Measurements from ENCODE around the gene MFSD11.
"Not testable (repeated sequence)": the region's sequence is repeated elsewhere in the genome, so short reads cannot be mapped to it uniquely, and the experiment has no call there.

The MFSD11 gene

DNA sequence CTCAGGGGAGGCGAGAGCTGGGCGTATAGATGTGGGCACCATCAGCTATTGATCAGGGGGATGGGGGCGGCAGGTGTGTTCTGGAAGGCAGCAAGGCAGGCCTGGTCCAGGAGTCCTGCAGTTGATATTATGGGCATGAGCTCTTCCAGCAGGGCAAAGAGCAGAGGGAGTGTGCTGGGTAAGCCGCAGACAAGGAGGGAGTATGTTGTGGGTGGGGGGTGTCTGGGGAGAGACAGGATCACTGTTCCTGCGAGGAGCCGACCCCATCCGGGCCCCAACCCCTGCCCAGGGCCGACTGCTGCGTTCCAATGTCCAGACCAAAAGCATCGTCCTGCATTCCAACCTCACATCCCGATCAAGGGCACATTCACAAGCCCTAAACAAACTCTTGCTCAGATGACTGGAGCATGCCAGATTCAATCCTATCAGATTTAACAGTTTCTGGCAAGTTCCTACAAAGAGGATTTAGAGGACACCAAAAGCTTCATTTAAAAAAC is 36.4 kb upstream of the MFSD11 start:
- Mint-ChIP-seq H3K4me1 (ENCODE audit: low read depth) (no peaks in the 10 kb centered on the region), H3K27me3 (ENCODE audit: low read depth) (peaks cover 2% of the 10 kb centered on the region), H3K9me3 (no peaks in the 10 kb centered on the region), H3K27ac (no peak overlapping the region), H3K4me3 (no peak overlapping the region), H3K36me3 (ENCODE audit: low read depth) (no peaks in the 10 kb centered on the region)
- no peak for DNase-seq (ENCODE audit: low spot score)

DNA sequence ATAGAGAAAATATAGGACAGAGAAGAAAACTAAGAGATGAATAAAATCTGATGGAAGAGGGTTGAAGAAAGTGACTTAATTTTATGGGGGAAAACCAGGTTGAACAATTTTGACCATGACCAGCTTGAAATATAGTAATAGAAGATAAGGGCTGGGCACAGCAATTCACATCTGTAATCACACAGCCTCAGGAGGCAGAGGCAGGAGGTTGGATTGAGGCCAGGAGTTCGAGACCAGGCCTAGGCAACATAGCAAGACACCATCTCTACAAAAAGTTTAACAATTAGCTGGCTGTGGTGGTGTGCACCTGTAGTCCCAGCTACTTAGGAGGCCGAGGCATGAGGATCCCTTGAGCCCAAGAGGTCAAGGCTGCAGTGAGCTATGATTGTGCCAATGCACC is 35.8 kb upstream of the MFSD11 start:
- no peak overlapping the region for H3K27ac Mint-ChIP-seq
- H3K27me3 Mint-ChIP-seq (ENCODE audit: low read depth) = peaks cover 2% of the 10 kb centered on the region
- no peaks in the 10 kb centered on the region for H3K36me3 Mint-ChIP-seq (ENCODE audit: low read depth)
- H3K4me1 Mint-ChIP-seq (ENCODE audit: low read depth) = no peaks in the 10 kb centered on the region
- no peaks in the 10 kb centered on the region for H3K9me3 Mint-ChIP-seq
- no peak for DNase-seq (ENCODE audit: low spot score)
- H3K4me3 Mint-ChIP-seq = no peak overlapping the region

DNA sequence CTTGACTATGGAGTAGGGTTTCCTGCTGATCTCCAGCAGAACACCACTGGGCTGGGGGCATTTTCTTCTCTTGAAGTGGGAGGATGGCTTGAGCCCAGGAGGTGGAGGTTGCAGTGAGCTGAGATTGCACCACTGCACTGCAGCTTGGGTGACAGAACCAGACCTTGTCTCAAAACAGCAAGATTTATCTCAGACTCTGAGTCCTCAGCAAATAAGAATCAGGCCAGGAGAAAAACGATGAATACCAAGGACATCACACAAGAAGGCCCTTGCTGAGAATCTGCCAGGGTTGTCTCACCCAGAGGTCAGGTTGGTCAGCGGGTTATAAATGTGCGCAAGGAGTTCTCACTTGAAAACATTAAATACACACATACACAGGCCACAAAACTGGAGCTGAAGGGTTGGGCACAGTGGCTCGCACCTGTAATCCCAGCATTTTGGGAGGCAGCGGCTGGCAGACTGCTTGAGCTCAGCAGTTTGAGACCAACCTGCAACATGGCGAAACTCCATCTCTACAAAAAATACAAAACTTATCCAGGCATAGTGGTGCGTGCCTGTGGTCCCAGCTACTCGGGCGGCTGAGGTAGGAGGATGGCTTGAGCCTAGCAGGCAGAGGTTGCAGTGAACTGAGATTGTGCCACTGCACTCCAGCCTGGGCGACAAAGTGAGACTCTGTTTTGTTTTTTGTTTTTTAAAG is 34.8 kb upstream of the MFSD11 start:
- Mint-ChIP-seq H3K4me3 (no peak overlapping the region), H3K36me3 (ENCODE audit: low read depth) (no peaks in the 10 kb centered on the region), H3K27ac (no peak overlapping the region), H3K27me3 (ENCODE audit: low read depth) (no peaks in the 10 kb centered on the region), H3K4me1 (ENCODE audit: low read depth) (no peaks in the 10 kb centered on the region), H3K9me3 (no peaks in the 10 kb centered on the region)
- DNase-seq (ENCODE audit: low spot score) = no peak

DNA sequence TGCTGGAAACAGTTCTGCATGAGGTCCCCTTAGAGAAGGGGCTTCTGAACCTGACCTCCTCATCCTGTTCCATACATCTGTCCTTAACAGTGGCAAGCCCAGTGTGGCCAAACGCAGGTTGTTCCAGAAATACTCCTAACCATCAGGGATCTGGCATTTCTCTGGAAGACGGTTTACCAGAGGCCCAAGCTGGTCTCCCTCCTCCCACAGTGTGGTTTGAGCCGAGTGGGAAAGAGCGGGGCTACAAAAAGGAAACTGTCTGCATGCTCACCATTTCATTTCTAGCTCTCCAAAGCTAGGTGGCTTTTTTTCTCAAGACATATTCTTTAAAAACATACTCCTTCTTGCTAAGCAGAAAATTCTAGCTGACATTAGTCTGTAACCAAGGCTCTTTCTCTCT is 33.1 kb upstream of the MFSD11 start:
- Mint-ChIP-seq H3K4me1 (ENCODE audit: low read depth) (peaks cover 2% of the 10 kb centered on the region), H3K36me3 (ENCODE audit: low read depth) (no peaks in the 10 kb centered on the region), H3K9me3 (no peaks in the 10 kb centered on the region), H3K27me3 (ENCODE audit: low read depth) (peaks cover 11% of the 10 kb centered on the region), H3K4me3 (no peak overlapping the region), H3K27ac (no peak overlapping the region)
- no peak for DNase-seq (ENCODE audit: low spot score)

DNA sequence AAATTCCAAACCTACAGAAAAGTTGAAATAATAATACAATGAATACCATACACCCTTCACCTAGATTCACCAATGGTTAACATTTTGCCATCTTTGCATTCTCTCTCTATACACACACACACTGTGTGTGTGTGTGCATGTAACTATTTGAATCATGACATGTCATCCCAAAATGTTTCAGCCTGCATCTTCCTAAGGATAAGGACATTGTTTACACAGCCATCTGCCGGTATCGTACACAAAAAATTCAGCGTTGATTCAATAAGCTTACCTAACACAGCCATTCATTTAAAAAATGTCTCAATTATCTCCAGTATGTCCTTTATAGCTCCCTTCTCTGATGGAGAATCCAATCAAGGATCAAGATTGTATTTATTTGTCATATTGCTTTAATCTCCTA is 31.1 kb upstream of the MFSD11 start:
- H3K27me3 Mint-ChIP-seq (ENCODE audit: low read depth) = peaks cover 11% of the 10 kb centered on the region
- DNase-seq (ENCODE audit: low spot score) = no peak
- H3K27ac Mint-ChIP-seq = no peak overlapping the region
- no peaks in the 10 kb centered on the region for H3K36me3 Mint-ChIP-seq (ENCODE audit: low read depth)
- H3K9me3 Mint-ChIP-seq = no peaks in the 10 kb centered on the region
- no peak overlapping the region for H3K4me3 Mint-ChIP-seq
- peaks cover 7% of the 10 kb centered on the region for H3K4me1 Mint-ChIP-seq (ENCODE audit: low read depth)

DNA sequence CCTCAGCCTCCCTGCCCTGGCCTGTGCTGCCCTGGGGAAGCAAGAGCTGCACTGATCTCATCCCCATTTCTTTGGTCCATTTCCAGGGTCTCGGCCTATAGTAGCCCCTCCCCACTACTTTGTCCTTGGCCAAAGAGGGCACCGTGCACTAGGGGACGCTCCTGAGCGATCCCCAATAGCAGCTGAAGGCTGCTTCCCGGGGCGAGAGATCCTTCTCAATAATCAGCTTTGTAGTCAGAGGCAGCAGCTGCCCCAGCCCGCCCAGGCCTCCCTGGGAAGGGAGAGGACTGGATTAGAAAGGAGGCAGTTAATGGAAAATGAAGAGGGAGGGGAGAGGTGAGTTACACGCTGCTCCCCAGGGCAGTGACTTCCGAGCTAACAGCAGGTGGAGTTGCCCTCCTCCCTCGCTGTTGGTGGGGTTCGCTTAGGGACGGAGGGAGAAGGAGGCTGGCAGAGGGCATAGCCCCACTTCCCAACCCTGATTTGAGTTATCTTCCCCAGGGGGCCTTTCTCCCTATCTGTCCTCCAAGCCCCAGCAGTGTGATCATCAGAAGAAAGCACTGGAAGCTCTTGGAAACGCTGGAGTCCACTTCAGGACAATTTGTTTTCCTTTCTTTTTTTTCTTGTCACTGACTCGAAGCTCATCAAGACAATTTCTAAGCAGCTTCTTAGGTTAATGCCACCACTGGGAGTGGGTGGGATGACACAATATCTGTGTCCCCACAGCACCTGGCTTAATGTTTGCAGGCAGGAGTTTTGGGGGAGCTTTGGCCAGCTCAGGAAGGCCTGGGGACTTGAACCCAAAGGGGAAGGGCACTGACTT is 29.7 kb upstream of the MFSD11 start:
- H3K4me3 Mint-ChIP-seq = no peak overlapping the region
- peaks cover 9% of the 10 kb centered on the region for H3K4me1 Mint-ChIP-seq (ENCODE audit: low read depth)
- no peaks in the 10 kb centered on the region for H3K9me3 Mint-ChIP-seq
- H3K27ac Mint-ChIP-seq = no peak overlapping the region
- H3K27me3 Mint-ChIP-seq (ENCODE audit: low read depth) = peaks cover 11% of the 10 kb centered on the region
- no peak for DNase-seq (ENCODE audit: low spot score)
- H3K36me3 Mint-ChIP-seq (ENCODE audit: low read depth) = peaks cover 4% of the 10 kb centered on the region

DNA sequence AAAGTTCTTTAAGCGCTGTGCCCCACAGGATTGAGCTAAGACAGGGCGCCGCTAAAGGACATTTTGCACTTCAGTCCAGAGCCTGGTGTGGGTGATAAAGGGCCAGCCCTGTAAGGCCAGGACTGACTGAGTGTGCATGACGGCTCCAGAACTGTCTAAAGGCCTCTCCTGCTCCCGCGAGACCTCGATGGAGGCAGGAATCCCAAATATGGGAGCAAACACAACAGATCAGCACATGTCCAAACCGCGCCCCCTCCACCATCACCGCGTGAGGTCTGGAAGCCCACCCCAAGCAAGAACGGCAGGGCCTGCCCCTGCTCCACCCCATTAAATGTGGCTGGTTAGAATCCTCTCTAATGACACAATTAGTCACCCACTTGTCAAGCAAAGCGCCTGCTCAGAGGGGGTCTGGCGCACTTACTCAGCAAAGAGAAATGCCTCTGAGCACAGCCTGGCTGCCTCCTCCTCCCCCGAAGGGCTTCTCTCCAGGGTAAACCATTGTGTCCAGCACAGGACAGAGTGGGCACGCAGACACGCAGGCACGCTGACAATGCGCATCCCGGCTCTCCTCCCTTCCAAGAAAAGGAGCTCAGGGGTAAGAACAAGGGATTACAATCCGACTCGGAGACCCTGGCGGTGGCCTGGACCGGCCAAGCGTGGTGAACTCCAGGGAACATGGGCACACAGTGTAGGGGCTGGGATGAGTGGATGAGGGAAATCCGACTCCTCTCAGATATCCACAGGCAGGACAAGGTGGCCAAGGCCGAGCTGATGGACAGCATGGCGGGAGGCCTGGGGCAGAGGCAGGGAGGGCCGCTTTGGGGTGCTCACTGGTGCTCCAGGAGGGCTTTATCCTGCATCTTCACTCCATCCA is 28.6 kb upstream of the MFSD11 start:
- Mint-ChIP-seq H3K36me3 (ENCODE audit: low read depth) (peaks cover 14% of the 10 kb centered on the region), H3K27me3 (ENCODE audit: low read depth) (peaks cover 11% of the 10 kb centered on the region), H3K9me3 (no peaks in the 10 kb centered on the region), H3K4me3 (peak overlapping the region; percentile 73), H3K4me1 (ENCODE audit: low read depth) (peaks cover 19% of the 10 kb centered on the region), H3K27ac (no peak overlapping the region)
- DNase-seq (ENCODE audit: low spot score) = no peak

DNA sequence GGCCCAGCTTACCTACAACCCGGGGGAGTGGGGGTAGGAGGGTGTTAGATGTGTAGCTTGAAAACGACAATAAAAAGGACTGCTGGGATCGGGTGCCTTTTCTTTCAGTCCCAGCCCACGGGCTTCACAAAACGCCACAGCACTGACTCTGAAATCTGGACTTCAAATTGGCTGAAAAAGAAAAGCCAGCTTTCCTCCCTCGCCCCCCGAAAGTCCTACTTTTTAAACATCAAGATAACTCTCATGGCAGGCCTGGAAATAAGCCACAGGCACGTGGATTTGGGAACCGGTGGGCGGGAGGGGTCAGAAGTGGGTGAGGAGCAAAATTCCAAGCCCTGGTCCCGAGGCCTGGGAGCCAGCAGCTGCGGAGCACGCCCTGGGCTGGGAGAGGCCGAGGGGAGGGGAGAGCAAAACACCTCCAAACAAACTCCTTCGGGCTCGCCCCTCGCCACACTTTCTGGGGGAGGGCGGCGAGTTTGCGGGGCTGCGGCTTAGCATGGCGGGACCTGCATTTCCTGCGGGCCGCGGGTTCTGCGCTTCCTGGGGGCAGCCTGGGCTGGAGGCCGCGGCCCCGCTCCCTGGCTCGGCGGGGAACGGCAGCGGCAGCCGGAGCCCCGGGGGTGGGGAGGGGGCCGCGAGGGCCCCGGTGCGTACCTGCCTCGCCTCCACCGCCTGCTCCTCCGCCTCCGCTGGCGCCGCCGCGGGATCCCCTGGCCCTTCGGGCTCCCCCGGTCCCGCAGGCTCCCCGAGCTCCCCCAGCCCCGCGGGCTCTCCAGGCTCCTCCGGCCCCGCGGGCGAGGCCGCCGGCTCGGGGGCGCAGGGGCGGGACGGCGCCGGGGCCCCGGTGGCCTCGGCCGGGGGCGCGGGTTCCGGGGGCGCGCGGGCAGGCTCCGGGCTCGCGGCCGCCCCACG is 27.7 kb upstream of the MFSD11 start:
- Mint-ChIP-seq H3K4me1 (ENCODE audit: low read depth) (peaks cover 26% of the 10 kb centered on the region), H3K36me3 (ENCODE audit: low read depth) (peaks cover 19% of the 10 kb centered on the region), H3K4me3 (peak overlapping the region; percentile 73), H3K27me3 (ENCODE audit: low read depth) (peaks cover 11% of the 10 kb centered on the region)
- H3K9me3 Mint-ChIP-seq; DNase-seq (ENCODE audit: low spot score); H3K27ac Mint-ChIP-seq: not testable (repeated sequence)

DNA sequence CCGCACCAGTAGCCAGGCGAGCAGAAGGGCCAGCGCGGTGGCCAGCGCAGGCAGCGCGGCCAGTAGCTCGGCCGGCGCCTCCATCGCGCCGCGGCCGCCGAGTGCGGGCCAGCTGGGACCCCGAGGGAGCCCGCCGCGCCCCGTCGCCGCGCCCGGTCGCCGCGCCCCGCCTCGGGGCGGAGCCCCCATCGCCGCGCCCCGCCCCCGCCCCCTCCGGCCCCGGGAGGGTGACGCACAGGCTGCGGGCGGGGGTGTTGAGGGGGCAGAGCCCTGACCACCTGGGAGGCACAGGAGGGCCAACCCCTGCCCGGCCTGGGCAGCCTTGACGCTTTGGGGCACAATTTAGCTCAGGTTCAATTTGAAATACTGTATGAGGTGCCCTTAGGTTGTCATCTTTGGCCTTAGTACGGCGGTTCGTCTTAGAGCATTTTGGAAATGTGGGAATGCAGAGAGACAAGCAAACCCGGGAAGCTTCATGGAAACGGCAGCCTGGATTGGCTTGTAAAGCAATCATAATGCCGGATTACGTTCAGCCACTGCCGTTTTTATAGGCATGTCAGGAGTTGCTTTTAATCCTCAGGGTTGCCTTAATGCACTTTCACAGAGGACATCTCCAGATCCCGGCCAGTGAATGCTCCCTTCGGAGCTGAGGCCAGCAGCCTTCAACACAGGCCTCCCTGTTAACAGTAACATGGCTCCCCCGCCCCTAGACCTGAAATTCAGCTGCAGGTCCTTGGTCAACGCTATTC is 26.9 kb upstream of the MFSD11 start, which contains the start of gene MXRA7:
Gene MXRA7, minus strand, starts transcription at position 103 of the 749 bp plus-strand sequence. Its CDS starts 19 bp downstream, at position 84.
- peak; percentile 67 for DNase-seq (ENCODE audit: low spot score)

DNA sequence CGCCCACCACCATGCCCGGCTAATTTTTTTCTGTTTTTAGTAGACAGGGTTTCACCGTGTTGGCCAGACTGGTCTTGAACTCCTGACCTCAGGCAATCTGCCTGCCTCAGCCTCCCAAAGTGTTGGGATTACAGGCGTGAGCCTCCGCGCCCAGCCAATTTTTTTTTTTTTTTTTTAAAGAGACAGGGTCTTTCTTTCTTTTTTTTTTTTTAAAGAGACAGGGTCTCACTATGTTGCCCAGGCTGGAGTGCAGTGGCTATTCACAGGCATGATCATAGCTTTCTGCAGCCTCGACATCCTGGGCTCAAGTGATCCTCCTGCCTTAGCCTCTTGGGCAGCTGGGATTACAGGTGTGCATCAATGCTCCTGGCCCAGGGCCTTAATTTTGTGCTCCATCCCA is 25.6 kb upstream of the MFSD11 start:
- DNase-seq (ENCODE audit: low spot score); H3K4me3 Mint-ChIP-seq; H3K9me3 Mint-ChIP-seq; H3K27ac Mint-ChIP-seq: not testable (repeated sequence)
- H3K4me1 Mint-ChIP-seq (ENCODE audit: low read depth) = peaks cover 42% of the 10 kb centered on the region
- peaks cover 11% of the 10 kb centered on the region for H3K27me3 Mint-ChIP-seq (ENCODE audit: low read depth)
- H3K36me3 Mint-ChIP-seq (ENCODE audit: low read depth) = peaks cover 32% of the 10 kb centered on the region

More for the DNA sequence above, 26.9 kb upstream of the MFSD11 start, which contains the start of gene MXRA7:
- peaks cover 26% of the 10 kb centered on the region for H3K36me3 Mint-ChIP-seq (ENCODE audit: low read depth)
- H3K27me3 Mint-ChIP-seq (ENCODE audit: low read depth) = peaks cover 11% of the 10 kb centered on the region
- peaks cover 34% of the 10 kb centered on the region for H3K4me1 Mint-ChIP-seq (ENCODE audit: low read depth)
- H3K27ac Mint-ChIP-seq = no peak within 1 kb of the TSS
- H3K9me3 Mint-ChIP-seq = no peaks in the 10 kb centered on the region
- peak within 1 kb of the TSS; percentile 73 for H3K4me3 Mint-ChIP-seq

DNA sequence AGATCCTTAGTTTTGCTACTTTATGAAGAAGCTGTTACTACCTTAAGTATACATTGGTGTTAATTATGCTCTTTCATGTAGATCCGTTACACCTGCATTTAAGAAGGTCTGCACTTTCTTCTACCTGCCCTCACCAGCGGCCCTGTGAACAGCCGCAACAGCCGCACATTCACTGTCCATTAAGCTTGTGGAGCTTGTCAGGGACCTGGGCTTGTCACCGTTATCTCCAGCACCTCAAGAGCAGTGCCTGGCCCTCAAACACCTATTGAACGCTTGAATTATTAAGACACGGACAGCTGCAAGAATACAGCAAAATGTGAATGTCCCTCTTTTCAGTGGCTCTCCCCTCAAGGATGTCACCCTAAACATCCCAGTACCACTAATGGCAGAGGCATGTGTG is 24.2 kb upstream of the MFSD11 start:
- peaks cover 37% of the 10 kb centered on the region for H3K36me3 Mint-ChIP-seq (ENCODE audit: low read depth)
- H3K4me1 Mint-ChIP-seq (ENCODE audit: low read depth) = peaks cover 42% of the 10 kb centered on the region
- DNase-seq (ENCODE audit: low spot score) = no peak
- H3K27ac Mint-ChIP-seq = no peak overlapping the region
- H3K9me3 Mint-ChIP-seq = no peaks in the 10 kb centered on the region
- no peak overlapping the region for H3K4me3 Mint-ChIP-seq
- peaks cover 6% of the 10 kb centered on the region for H3K27me3 Mint-ChIP-seq (ENCODE audit: low read depth)

DNA sequence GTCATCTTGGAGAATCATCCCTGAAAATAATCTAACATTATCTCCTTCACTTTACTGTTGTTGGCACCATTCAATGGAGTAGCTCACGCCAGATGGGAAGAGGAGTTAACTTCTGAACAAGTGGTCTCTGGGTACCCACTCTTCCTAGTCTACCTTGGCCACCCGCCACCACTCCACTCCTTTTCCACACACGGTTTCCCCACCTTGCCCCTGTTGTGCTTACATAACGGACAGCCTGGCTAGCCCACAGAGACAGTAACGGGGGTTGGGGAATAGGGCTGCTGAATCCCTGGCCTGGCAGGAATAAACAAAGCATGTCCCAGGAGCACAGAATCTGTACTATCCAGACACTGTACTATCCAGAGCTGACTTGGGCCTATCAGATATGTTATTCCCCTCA is 23.6 kb upstream of the MFSD11 start:
- no peak for DNase-seq (ENCODE audit: low spot score)
- Mint-ChIP-seq H3K36me3 (ENCODE audit: low read depth) (peaks cover 42% of the 10 kb centered on the region), H3K4me1 (ENCODE audit: low read depth) (peaks cover 40% of the 10 kb centered on the region), H3K4me3 (no peak overlapping the region), H3K27me3 (ENCODE audit: low read depth) (peaks cover 2% of the 10 kb centered on the region), H3K27ac (no peak overlapping the region), H3K9me3 (no peaks in the 10 kb centered on the region)
